ENCODE measurements around the gene CREB5. TPM values are rescaled to one million over a fixed set of nuclear protein-coding genes. Genes with fewer than 3 reads are reported as not detected.

The CREB5 gene
- total RNA-seq, 1 experiment from 2014 or later = 1.3 TPM

DNA sequence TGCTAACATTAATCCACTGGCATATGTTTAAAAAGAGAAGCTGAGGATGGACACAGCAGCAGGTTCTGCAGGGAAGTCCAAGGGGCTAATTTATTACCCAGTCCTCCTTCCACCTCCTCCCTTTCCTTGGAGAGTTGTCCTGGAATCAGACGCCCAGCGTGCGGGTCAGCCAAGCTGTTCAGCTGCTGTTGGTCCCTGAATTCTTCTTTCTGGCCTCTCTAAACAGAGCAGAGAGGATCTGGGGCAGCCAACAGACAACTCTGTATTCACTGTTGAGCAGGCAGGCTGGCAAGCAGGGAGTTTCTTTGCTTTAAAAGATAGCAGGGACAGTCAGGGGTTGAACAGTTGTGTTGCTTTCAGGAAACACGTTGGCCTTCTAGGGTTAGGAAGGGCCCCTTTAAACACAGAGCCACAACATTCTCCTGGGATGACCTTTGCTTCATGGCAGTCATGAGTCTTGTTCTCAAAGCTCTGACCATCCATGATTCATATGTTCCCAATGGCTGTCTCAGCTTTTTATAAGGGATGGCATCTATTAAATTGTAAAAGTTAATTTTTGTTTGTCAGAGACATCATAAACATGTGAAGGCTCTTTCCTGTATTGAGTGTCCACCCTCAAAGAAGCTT lies 217.0 kb downstream of the CREB5 start:
- TF ChIP-seq, protein P1, sequence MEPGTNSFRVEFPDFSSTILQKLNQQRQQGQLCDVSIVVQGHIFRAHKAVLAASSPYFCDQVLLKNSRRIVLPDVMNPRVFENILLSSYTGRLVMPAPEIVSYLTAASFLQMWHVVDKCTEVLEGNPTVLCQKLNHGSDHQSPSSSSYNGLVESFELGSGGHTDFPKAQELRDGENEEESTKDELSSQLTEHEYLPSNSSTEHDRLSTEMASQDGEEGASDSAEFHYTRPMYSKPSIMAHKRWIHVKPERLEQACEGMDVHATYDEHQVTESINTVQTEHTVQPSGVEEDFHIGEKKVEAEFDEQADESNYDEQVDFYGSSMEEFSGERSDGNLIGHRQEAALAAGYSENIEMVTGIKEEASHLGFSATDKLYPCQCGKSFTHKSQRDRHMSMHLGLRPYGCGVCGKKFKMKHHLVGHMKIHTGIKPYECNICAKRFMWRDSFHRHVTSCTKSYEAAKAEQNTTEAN (CRISPR knock-in tag; IDR thresholded peaks at IDR 0.05) = no peak
- TF ChIP-seq, protein P2, sequence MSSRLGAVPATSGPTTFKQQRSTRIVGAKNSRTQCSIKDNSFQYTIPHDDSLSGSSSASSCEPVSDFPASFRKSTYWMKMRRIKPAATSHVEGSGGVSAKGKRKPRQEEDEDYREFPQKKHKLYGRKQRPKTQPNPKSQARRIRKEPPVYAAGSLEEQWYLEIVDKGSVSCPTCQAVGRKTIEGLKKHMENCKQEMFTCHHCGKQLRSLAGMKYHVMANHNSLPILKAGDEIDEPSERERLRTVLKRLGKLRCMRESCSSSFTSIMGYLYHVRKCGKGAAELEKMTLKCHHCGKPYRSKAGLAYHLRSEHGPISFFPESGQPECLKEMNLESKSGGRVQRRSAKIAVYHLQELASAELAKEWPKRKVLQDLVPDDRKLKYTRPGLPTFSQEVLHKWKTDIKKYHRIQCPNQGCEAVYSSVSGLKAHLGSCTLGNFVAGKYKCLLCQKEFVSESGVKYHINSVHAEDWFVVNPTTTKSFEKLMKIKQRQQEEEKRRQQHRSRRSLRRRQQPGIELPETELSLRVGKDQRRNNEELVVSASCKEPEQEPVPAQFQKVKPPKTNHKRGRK (CRISPR knock-in tag; IDR thresholded peaks at IDR 0.05; ENCODE audit: borderline replicate concordance) = no peak
- no peak for TF ChIP-seq TP53 (CRISPR knock-in tag; IDR thresholded peaks at IDR 0.05)
- Mint-ChIP-seq H3K4me1 (peaks cover 20% of the 10 kb centered on the region), H3K27me3 (ENCODE audit: low read depth) (no peaks in the 10 kb centered on the region; the same call in 1 of the 2 replicates), H3K36me3 (no peaks in the 10 kb centered on the region), H3K4me3 (no peak overlapping the region), H3K27ac (no peak overlapping the region), H3K9me3 (no peaks in the 10 kb centered on the region)
- CTCF ChIA-PET = no interaction called here
- POLR2A ChIA-PET = no interaction called here
- DNase-seq (ENCODE audit: low spot score) = no peak
- ATAC-seq = no peak

DNA sequence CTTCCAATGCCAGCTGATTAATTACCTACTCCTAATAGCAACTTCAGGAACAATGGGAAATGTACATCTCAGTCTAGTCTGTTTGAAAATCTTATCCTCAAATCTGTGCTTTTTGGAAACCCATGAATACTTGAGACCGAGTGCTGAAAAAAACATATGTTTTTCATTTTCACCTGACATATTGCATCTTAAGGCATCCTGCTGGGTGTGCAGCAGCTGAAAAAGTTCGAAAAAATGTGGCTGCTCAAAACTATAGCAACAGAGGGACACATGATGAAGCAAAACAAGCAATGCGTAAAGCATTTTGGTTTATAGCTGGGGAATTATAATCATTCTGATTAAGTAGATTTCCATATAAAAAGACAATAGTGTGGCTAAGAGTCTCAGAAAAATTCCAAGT lies 218.0 kb downstream of the CREB5 start:
- ChIA-PET CTCF (no interaction called here), POLR2A (interaction anchor here (0.8 kb wide), 1 partner anchor 11 kb away, joined by 3 read pairs; no protein-coding TSS in a partner anchor)
- DNase-seq (ENCODE audit: low spot score) (no peak), ATAC-seq (no peak)
- Mint-ChIP-seq H3K4me1 (peaks cover 20% of the 10 kb centered on the region), H3K27ac (no peak overlapping the region), H3K9me3 (no peaks in the 10 kb centered on the region), H3K27me3 (ENCODE audit: low read depth) (no peaks in the 10 kb centered on the region; the same call in 1 of the 2 replicates), H3K4me3 (no peak overlapping the region), H3K36me3 (no peaks in the 10 kb centered on the region)
- TF ChIP-seq FOXP1 (CRISPR knock-in tag; IDR thresholded peaks at IDR 0.05; ENCODE audit: borderline replicate concordance) (no peak), ZNF219 (CRISPR knock-in tag; IDR thresholded peaks at IDR 0.05; ENCODE audit: borderline replicate concordance) (no peak), NFE2L1 (CRISPR knock-in tag; IDR thresholded peaks at IDR 0.05) (no peak), FOXJ3 (CRISPR knock-in tag; IDR thresholded peaks at IDR 0.05; ENCODE audit: borderline replicate concordance) (no peak), FOXK1 (CRISPR knock-in tag; IDR thresholded peaks at IDR 0.05) (no peak), OVOL2 (CRISPR knock-in tag; IDR thresholded peaks at IDR 0.05; ENCODE audit: borderline replicate concordance) (no peak), ZNF138 (CRISPR knock-in tag; conservative IDR thresholded peaks at IDR 0.05) (no peak), SMAD4 (CRISPR knock-in tag; IDR thresholded peaks at IDR 0.05) (no peak), HMGA2 (CRISPR knock-in tag; IDR thresholded peaks at IDR 0.05) (no peak), MXD4 (CRISPR knock-in tag; IDR thresholded peaks at IDR 0.05; ENCODE audit: borderline replicate concordance) (no peak), JUN (CRISPR knock-in tag; IDR thresholded peaks at IDR 0.05) (no peak), ZNF317 (CRISPR knock-in tag; IDR thresholded peaks at IDR 0.05; ENCODE audit: borderline replicate concordance, low read depth) (no peak)
- TF ChIP-seq, protein P3, sequence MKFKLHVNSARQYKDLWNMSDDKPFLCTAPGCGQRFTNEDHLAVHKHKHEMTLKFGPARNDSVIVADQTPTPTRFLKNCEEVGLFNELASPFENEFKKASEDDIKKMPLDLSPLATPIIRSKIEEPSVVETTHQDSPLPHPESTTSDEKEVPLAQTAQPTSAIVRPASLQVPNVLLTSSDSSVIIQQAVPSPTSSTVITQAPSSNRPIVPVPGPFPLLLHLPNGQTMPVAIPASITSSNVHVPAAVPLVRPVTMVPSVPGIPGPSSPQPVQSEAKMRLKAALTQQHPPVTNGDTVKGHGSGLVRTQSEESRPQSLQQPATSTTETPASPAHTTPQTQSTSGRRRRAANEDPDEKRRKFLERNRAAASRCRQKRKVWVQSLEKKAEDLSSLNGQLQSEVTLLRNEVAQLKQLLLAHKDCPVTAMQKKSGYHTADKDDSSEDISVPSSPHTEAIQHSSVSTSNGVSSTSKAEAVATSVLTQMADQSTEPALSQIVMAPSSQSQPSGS (CRISPR knock-in tag; IDR thresholded peaks at IDR 0.05; ENCODE audit: borderline replicate concordance, low read depth) = no peak
- TF ChIP-seq, protein P4, sequence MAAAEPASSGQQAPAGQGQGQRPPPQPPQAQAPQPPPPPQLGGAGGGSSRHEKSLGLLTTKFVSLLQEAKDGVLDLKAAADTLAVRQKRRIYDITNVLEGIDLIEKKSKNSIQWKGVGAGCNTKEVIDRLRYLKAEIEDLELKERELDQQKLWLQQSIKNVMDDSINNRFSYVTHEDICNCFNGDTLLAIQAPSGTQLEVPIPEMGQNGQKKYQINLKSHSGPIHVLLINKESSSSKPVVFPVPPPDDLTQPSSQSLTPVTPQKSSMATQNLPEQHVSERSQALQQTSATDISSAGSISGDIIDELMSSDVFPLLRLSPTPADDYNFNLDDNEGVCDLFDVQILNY (CRISPR knock-in tag; IDR thresholded peaks at IDR 0.05) = no peak
- TF ChIP-seq, protein P5, sequence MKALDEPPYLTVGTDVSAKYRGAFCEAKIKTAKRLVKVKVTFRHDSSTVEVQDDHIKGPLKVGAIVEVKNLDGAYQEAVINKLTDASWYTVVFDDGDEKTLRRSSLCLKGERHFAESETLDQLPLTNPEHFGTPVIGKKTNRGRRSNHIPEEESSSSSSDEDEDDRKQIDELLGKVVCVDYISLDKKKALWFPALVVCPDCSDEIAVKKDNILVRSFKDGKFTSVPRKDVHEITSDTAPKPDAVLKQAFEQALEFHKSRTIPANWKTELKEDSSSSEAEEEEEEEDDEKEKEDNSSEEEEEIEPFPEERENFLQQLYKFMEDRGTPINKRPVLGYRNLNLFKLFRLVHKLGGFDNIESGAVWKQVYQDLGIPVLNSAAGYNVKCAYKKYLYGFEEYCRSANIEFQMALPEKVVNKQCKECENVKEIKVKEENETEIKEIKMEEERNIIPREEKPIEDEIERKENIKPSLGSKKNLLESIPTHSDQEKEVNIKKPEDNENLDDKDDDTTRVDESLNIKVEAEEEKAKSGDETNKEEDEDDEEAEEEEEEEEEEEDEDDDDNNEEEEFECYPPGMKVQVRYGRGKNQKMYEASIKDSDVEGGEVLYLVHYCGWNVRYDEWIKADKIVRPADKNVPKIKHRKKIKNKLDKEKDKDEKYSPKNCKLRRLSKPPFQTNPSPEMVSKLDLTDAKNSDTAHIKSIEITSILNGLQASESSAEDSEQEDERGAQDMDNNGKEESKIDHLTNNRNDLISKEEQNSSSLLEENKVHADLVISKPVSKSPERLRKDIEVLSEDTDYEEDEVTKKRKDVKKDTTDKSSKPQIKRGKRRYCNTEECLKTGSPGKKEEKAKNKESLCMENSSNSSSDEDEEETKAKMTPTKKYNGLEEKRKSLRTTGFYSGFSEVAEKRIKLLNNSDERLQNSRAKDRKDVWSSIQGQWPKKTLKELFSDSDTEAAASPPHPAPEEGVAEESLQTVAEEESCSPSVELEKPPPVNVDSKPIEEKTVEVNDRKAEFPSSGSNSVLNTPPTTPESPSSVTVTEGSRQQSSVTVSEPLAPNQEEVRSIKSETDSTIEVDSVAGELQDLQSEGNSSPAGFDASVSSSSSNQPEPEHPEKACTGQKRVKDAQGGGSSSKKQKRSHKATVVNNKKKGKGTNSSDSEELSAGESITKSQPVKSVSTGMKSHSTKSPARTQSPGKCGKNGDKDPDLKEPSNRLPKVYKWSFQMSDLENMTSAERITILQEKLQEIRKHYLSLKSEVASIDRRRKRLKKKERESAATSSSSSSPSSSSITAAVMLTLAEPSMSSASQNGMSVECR (CRISPR knock-in tag; IDR thresholded peaks at IDR 0.05; ENCODE audit: borderline replicate concordance) = no peak
- TF ChIP-seq, protein P6, sequence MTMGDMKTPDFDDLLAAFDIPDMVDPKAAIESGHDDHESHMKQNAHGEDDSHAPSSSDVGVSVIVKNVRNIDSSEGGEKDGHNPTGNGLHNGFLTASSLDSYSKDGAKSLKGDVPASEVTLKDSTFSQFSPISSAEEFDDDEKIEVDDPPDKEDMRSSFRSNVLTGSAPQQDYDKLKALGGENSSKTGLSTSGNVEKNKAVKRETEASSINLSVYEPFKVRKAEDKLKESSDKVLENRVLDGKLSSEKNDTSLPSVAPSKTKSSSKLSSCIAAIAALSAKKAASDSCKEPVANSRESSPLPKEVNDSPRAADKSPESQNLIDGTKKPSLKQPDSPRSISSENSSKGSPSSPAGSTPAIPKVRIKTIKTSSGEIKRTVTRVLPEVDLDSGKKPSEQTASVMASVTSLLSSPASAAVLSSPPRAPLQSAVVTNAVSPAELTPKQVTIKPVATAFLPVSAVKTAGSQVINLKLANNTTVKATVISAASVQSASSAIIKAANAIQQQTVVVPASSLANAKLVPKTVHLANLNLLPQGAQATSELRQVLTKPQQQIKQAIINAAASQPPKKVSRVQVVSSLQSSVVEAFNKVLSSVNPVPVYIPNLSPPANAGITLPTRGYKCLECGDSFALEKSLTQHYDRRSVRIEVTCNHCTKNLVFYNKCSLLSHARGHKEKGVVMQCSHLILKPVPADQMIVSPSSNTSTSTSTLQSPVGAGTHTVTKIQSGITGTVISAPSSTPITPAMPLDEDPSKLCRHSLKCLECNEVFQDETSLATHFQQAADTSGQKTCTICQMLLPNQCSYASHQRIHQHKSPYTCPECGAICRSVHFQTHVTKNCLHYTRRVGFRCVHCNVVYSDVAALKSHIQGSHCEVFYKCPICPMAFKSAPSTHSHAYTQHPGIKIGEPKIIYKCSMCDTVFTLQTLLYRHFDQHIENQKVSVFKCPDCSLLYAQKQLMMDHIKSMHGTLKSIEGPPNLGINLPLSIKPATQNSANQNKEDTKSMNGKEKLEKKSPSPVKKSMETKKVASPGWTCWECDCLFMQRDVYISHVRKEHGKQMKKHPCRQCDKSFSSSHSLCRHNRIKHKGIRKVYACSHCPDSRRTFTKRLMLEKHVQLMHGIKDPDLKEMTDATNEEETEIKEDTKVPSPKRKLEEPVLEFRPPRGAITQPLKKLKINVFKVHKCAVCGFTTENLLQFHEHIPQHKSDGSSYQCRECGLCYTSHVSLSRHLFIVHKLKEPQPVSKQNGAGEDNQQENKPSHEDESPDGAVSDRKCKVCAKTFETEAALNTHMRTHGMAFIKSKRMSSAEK (CRISPR knock-in tag; IDR thresholded peaks at IDR 0.05; ENCODE audit: borderline replicate concordance) = no peak
